Measurements from ENCODE around the gene ABI3BP. TPM values are rescaled to one million over a fixed set of nuclear protein-coding genes. Genes with fewer than 3 reads are reported as not detected.
"Not testable (repeated sequence)": the region's sequence is repeated elsewhere in the genome, so short reads cannot be mapped to it uniquely, and the experiment has no call there.

Gene ABI3BP
- total RNA-seq, 1 experiment from 2014 or later = 0.48 TPM

DNA sequence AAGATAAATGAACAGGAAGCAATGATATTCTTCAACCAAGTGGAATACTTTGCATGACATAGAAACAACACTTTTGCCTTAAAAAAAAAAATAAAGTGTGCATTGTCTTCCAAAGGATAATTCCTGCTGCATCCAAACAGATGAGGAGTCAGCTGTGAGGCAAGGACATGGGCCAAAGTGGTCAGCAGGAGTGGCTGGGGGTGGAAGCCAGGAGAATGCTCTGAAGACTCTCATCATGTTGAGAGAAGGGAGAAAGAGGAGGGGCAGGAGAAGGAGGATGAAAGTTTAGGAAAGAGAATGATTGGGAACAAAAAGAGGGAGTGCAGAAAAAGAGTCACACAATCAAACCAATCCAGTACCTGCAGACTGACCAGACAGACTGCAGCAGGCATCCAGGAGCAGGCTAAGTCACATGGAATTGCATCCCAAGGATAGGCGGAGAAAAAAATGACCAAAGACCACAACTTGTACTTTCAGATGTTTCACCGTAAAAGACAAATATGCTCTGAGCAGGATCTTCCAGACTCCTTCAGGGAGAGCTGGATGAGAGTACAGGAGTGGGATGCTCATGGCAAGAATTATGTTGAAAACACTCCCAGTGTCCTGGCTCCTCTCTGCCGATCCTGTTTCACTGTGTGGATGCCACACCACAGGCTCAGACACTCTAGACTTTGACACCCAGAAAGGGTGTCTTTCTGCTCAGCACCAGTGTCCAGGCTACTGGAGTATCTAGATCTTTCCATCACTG, 11.9 kb downstream of the ABI3BP start:
- no peak for DNase-seq (ENCODE audit: low read depth)

DNA sequence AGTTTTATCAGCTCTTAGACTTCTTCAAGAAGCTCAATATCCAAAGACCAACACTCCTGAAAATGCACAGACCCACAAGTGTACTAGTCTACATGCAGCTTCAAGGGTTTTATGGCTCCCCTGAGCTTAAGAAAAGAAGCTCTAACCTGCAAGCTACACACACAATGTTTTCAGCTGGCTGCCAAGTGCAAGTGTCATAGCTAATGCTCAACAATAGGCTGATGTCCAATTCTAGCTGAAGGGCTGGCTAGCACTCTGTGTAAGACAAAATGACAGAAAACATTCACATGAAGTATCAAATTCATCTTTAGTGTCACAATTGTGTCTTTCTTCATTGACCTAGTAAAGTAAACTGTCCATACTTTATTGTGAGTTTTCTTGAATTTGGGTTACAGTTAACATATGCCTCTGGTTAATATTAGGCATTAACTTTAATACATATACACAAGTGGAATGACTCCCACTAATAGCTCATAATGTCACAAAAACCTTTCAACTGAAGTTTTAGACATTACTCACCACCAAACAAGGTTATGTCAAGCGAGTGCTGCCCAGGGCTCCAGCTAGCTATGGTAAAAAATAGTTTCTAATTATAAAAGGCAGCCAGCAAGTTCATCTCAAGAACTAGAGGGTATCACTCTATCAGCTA, 15.1 kb downstream of the ABI3BP start:
- no peak for DNase-seq (ENCODE audit: low read depth)

DNA sequence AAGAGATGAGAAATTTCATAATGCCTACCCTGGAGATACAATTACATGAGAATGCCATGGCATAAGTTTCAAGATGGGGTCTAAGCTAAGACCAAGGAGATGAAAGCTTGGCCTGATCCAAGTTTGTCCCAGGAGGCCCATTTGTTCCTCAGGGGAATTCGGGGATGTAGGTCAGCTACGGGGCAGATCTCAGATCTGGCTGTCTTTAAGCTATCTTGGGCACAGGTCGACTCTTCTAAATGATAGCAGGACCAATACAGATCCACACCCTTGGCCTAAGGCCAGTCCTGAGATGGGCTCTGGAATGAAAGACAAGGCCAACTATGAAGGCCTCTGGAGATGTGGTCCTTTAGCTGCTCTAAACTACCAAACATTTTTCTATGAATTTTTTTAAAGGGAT, 16.6 kb downstream of the ABI3BP start:
- DNase-seq (ENCODE audit: low read depth) = no peak

DNA sequence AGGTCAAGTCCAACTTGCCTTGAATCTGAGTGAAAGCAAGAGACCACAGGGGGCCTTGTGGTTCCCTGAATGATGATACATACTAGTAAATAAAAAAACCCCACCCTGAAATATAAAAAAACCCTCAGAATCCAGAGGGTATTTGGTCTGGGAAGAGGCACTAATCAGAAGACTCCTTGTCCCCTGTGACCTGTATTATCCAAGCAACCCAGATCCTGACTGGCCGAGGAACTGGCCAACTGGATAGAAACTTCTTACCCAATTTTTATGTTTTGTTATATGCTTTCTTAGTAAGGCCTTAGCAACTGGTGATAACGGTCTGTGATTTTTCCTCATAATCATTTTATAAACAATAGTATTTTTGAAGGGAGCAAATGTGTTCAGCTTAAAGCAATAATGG, 17.5 kb downstream of the ABI3BP start:
- no peak for DNase-seq (ENCODE audit: low read depth)

DNA sequence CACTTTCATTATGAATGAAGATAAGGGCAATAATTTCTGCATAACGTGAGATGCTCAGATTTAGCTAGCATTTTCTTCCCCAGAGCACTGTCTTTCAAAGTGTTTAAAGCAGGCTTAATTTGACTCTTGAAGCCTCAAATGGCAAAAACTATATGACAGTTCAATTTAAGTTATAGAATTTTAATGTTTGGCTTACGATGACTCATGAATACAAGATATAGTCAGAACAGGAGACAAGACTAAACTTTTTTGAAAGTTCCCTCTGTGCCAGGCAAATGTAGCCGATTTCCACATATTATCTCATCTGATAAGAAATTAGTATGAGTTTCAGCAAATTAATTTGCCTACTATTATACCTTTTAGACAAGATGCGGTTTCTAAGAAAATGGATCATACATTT, 19.6 kb downstream of the ABI3BP start:
- DNase-seq (ENCODE audit: low read depth) = no peak

DNA sequence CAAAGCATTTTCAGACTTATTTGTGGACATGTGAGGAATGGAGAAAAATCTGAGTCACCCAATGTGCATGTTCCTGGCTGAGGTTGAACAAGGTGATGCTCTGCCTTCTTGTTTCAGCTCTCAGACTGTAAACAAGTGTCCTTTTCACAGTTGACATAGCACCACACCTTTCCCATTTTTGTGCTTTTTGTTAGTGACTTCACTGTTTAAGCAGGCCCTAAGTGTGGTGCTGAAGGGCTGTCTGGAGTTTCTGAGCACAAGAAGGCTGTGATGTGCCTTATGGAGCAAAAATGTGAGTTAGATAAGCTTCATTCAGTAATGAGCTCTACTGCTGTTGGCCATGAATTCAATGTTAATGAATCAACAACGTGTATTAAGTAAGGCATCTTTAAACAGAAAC, 20.4 kb downstream of the ABI3BP start:
- peak; percentile 16 for DNase-seq (ENCODE audit: low read depth)

DNA sequence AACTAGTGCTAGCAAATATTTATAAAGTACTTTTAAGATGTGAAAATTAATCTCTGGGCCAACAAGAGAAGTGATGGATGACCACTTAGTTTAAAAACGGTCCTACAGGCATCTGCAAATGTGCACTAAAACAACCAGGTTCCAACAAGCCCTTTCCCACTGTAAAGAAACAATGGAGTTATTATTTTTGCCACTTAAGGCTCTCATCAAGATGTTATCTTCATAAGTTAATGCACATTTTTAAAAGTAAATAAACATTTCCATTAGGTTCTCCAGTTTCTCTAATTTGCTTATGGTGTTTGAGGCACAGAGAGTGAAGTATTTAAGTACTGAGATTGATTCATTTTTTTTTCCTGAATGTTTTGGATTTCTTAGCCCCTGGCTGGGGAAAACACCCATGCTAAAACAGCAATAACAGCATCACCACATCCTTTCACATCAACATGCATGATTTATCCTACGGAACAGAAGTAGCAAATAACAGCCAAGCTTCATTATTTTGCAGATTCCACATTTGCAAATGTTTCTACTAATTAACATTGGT, 20.8 kb downstream of the ABI3BP start:
- no peak for DNase-seq (ENCODE audit: low read depth)

DNA sequence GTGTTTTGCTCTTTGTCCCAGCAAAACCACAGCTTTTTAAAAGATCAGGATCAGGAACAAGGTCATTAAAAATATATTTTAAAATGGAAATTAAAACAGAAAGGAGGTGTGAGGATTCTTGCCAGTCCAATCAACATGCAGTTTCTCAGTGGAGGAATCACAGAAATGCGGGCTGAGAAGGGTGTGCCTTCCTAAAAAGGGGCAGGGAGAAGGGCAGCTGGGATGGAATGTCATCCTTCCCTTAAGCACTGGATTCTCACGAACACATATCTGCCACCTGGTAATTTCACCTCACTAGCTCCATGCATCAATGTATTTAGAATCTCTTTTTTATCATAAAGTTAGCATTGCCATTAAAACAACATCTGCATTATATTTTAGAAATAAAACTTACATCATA, 21.4 kb downstream of the ABI3BP start:
- DNase-seq (ENCODE audit: low read depth) = no peak

DNA sequence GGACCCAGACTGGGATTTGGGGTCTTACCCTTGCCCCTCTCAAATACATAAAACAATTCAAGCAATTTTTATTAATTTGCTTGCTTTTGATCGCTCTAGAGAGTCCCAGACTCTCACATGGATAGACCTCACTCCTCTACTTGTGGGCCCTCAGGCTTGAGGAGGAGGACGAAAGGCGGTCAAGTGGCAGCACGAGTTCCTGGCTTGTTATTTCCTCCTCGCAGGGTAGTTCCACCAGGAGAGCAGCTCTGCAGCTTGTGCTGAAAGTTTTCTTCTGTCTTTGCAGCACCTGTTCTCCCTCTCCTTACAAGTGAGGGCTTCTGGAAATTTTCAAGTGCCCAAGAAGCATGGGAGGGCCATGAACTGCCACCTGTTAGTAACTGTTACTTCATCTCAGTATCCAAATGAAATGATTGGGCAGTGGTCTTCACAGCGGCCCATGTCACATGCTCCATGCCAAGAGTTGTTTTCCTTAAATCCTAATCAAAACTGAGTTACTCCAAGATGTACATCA, 22.7 kb downstream of the ABI3BP start:
- no peak for DNase-seq (ENCODE audit: low read depth)

DNA sequence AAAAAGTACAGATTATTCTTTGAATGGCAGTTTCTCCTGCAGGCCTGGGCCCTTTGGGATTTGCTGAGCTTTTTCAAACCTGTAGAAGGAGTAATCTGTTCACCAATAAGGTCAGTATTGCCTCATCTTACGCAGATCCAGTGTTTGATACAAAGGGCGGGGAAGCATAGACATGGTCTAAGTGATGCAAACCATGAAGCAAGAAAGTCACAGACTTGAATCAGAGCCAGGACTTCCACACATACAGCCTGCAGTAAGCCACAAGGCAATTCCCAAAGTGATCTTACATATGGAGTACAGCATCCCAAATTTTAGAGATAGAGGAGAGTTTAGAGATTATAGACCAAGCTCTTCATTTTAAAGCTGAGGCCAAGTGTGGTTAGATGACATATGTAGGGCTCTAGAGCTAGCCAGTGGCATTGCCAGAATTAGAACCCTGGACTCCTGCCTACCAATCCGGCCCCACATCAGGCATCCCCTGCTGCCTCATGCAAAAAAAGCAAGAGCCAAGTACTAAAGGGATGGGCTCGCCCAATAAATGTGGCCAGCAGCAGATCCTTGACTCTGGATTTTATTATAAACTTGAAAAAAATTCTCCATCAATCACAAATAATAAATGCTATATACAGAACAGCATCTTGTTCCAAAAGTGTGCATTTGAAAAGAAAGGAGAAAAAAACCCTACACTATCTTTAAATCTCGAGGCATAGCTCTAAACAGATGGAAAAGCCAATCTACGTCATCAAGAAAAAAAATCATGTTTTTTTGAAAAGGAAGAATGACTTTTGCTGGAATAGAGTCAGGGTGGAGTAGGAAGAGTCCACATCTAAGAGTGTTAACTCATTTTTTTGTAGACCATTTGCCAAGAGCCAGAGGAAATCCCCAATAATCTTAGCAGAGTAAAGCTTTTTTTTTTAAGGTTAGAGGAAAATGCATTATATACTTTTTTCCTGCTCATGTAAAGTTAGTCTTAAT, 24.0 kb downstream of the ABI3BP start:
- DNase-seq (ENCODE audit: low read depth) = no peak

DNA sequence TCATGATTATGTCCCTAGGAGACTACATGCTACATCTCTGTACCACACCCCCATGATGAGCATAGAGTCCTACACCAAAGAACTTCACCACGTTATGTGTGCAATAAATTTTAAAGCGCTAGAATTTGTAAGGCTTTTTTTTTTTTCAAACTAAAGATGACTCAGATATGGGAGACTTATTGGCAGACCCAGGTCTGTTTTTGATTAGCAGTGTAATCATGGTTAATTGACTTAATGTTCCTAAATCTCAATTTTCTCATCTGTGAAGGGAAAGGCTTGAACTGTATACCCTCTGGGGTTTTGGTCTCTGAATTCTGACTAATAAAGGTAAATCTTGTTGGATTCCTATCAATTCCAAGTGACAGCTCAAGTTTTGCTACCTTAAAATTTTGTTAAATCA, 26.4 kb downstream of the ABI3BP start:
- no peak for DNase-seq (ENCODE audit: low read depth)

DNA sequence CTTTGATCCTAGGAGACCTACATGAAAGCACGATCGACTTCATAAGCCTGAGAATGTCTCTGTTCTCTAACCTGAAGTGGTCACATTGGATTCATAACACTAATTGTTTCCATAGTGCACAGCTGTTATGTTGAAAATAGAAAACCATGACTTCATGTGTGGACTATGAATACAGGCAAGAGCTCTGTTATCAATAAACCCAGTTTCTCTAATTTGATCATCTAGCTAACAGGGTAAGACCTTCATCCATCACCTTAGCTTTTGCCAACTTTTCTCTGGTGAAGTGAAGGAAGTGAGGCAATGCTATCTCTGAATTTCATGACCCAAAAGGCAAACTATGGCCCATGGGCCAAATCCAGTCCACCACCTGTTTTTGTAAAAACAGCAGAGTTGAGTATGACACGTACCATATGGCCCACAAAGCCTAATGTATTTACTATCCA, 27.2 kb downstream of the ABI3BP start:
- DNase-seq (ENCODE audit: low read depth) = no peak

DNA sequence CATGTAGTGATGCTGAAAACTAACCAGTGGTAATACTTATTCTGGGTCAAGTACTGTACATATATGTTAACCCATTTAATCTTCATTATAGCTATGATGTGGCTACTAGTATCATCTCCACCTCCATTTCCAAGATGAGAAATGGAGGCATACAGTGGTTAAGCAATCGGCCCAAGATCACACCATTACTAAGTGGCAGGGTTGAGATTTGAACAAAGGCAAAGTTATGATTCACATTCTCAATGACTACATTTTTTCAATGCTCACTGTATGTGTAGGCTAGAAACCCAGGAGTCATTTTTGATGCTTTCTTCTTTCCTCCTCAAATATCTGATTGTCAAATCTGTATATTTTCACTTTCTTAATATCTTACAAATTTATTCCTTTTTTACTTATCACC, 30.2 kb downstream of the ABI3BP start:
- no peak for DNase-seq (ENCODE audit: low read depth)

DNA sequence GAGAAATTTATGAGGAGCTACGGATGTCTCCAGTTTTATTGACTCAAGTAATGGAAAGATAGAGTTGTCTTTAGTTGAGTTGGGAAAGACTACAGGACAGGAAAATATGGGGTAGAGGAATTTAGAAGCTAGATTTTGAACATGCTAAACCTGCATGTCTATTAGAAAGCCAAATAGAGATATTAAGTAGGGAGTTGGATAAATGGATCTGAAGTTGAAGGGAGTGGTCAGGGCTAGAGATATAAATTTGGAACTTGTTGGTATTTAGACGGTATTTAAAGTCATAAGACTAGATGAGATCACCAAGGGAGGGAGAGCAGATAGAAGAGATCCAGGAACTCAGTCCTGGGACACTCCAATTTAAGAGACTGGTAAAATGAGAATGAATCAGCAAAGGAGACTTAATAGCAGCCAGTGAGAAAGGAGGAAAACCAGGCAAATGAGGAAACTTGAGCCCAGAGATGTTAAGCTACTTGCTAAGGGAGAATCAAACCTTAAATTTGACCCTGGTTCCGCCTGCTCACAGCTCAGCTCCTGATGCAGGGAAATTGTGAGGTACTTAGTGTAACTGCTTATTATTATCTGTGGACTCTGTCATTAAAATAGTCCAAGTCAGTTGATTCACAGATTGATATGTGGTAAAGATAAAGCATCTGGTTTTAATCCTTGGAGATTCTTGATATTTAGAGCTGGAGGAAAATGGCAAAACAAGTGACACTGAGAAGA, 35.8 kb downstream of the ABI3BP start:
- DNase-seq (ENCODE audit: low read depth) = peak; percentile 12

DNA sequence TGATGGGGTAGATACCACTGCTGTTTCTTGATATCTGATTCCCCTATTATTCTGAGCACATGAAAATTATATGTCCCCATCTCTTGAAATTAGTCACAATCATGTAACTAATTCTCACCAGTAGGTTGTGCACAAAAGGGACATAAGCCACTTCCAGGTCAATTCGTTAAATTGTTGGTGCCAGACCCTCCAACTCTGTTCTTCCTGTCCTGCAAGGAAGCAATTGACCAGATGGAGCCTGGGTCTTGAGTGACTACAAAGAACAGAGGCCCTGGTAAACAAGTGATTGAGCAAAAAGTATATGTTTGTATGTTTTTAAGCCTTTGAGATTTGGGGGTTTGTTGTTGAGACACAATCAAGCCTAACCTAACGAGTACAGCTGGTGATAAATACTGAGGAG, 36.9 kb downstream of the ABI3BP start:
- no peak for DNase-seq (ENCODE audit: low read depth)

DNA sequence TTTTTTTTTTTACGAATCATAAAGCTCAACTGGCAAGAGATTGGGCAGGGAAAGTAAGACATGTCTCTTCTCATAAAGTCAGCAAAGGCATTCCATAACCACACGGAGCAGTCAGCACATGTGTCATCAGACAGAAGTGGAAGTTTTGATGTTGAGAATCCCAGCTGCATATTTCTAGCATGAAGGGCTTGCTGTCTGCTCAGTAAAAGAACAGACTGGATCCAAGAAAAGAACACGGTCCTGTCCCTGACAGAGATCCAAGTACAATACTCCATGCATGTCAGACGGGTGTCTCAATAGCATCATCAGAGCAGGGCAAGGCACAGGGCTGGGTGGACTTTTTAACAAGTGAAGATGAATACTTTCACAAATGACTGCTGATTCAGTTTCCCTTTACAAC, 38.2 kb downstream of the ABI3BP start:
- DNase-seq (ENCODE audit: low read depth) = peak; percentile 66

DNA sequence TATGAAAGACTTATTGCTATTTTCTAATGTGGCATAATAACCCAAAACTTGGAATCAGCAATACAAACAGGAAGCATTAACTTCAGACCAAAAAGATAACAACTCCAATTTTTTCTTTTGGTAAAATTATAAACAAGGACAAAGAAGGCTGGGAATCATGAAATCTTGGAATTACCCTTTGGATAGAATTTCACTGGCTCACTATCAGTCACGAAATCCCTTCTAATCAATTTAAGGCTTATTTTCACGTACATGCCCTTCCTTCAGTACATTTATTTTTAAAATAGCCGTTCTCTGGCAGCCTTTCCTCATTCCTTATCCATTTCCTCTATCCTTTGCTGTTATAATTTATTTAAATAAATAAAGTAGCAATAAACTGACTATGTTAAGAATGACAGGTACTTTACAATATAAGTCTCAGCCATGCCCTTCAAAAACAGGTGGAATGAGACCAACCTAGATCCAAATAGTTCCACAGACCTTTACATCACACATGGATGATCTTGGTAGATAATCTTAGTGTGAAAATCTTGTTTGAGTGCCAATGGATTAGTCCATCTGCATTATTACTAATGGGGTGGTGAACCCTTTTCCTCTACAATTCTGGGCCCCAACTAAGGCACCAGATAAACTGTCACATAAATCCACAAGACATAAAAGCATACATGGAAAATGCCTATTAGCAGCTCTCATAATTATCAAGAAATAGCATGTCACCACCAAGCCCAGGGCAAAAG, 38.9 kb downstream of the ABI3BP start:
- no peak for DNase-seq (ENCODE audit: low read depth)

DNA sequence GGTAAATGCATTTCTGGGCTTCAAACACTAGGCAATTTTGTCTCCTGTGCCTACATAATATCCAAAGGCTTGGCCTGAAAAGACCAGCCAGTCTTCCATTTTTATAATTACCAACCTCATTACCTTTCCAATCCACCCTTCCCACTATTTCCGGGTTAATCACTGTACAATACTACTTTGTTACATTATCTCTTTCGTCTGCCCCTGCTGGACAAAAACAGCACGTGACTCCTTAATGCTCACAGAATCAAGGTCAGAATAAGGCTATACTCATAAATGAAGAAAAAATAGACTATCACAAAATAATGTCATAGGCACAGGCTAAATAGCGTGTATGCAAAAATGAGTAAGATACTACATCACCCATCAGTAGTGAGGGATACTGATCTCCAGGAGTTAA, 40.1 kb downstream of the ABI3BP start:
- DNase-seq (ENCODE audit: low read depth) = no peak

DNA sequence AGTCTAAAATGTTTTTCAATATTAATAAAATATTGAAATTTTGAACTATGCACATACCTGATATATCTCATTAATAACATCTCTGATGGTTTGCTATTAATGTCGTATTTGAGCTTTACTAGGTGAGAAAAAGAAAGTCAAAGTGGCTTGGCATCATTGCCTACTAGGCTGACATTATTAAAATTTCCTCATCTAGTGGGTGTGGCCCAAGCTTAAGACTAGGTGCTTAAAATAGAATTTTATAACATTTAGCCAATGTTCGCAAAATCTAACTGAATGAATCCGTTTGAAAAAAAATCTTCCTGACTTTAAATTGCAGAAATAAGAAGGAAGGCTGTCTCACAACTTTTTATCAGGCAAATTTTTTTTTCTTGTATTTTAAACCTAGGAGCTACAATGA, 46.1 kb downstream of the ABI3BP start:
- no peak for DNase-seq (ENCODE audit: low read depth)

DNA sequence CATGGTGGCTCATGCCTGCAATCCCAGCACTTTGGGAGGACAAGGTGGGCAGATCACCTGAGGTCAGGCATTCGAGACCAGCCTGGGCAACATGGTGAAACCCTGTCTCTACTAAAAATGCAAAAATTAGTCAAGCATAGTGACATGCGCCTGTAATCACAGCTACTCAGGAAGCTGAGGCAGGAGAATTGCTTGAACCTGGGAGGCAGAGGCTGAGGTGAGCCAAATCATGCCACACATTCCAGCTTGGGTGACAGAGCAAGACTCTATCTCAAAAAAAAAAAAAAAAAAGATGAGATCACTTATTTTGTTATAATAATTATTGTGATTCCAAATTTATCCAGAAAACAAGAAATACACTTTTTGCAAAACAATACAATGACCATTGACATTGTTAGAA, 47.1 kb downstream of the ABI3BP start:
- not testable (repeated sequence) for DNase-seq (ENCODE audit: low read depth)

DNA sequence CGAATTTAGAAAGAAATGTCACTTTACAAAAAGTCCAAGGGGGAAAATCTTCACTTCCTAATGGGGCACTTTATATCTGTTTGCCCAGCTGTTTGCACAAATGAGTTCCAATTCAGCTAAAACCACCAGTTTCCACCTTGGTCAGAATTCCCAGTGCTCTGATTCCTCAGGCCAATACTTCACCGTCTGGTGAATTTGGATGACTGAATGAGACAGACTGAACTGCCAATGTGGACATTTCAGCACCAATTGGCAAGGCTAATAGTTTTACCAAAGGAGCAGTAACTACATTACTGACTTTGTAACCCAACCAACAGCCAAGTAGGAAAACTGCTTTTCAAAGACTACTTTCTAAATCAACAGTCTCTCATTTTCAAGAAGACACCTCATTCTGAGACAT, 51.8 kb downstream of the ABI3BP start:
- no peak for DNase-seq (ENCODE audit: low read depth)

Data from RPMI7951 (cell line).